ENCODE data around the gene PCSK9.

DNA sequence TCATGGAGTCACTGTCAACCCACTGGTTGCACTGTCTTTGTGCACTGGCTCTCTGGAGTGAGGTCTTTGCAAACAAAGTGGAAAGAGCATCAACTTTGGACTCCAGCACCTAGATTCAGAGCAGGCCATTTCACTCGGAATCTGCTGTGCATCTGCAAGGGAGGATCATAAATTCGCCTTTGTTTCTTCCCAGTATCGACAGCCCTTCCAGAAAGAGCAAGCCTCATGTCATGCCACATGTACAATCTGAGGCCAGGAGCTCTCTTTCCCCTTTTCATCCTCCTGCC lies 853 bp upstream of the PCSK9 start:
- TF ChIP-seq SP1 (IDR thresholded peaks at IDR 0.05) (no peak), L3MBTL2 (conservative IDR thresholded peaks at IDR 0.05) (no peak), FOXK2 (IDR thresholded peaks at IDR 0.05) (no peak), ELF4 (IDR thresholded peaks at IDR 0.05) (no peak)
